Measurements from ENCODE around the gene SDCBP2. TPM values are rescaled to one million over a fixed set of nuclear protein-coding genes. Genes with fewer than 3 reads are reported as not detected.

SDCBP2 gene
- total RNA-seq, 1 donor from 2014 or later = 10.9 TPM

DNA sequence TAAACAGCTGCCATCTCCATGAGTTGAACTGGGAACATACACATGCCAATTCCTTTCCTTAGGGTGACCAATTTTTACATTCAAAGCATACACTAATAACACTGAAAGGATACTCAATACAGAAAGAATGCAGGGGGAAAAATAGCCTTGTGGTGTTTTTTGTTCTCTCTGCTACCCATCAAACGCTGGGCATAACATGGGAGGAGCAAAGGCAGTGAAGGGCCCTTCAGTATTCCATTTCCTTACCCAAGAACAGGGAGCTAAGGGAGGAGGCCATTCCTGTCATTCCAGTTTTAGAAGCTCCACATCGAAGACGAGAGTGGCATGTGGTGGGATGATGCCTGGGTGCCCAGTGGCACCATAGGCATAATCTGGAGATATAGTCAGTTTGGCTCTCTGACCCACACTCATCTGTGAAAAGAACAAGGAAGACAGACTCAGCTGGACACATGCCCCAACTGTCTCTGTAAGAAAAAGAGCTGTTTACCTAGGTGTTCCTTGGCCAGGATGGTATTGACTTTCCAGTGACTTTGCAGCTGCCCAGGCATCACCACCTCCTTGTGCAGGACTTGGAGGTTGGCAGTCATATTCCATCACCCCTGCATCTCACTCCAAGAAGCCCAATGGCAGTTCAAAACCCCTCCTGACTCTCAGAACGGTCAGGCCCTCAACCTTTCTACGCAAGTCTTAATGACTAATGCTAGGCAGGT lies 43.0 kb upstream of the SDCBP2 start:
- no peak for TF ChIP-seq CTCF (IDR thresholded peaks at IDR 0.05)
- H3K4me3 ChIP-seq = no peak overlapping the region
- peaks cover 49% of the 10 kb centered on the region for H3K4me1 ChIP-seq
- H3K27ac ChIP-seq = no peak overlapping the region
- intact Hi-C loops (cut with DNase I) = no loop called here
- no peaks in the 10 kb centered on the region for H3K27me3 ChIP-seq
- peak; percentile 61 for ATAC-seq
- no peak for DNase-seq
- no peaks in the 10 kb centered on the region for H3K9me3 ChIP-seq
- H3K36me3 ChIP-seq = peaks cover 64% of the 10 kb centered on the region

- no peak overlapping the region for H3K27ac ChIP-seq
These were observed 42.4 kb upstream of the SDCBP2 start for GRCh38 chr20:1371202-1371782.

GRCh38 chr20:1370548-1371110 lies 41.7 kb upstream of the SDCBP2 start:
- Histone ChIP-seq H3K27ac (no peak overlapping the region), H3K9me3 (no peaks in the 10 kb centered on the region), H3K4me3 (no peak overlapping the region), H3K27me3 (no peaks in the 10 kb centered on the region), H3K36me3 (peaks cover 64% of the 10 kb centered on the region), H3K4me1 (peaks cover 36% of the 10 kb centered on the region)
- no peak for TF ChIP-seq CTCF (IDR thresholded peaks at IDR 0.05)
- DNase-seq = no peak
- intact Hi-C loops (cut with DNase I) = no loop called here
- no peak for ATAC-seq

More at GRCh38 chr20:1371202-1371782, 42.4 kb upstream of the SDCBP2 start:
- Histone ChIP-seq H3K9me3 (no peaks in the 10 kb centered on the region), H3K27me3 (no peaks in the 10 kb centered on the region), H3K4me3 (no peak overlapping the region), H3K36me3 (peaks cover 64% of the 10 kb centered on the region), H3K4me1 (peaks cover 42% of the 10 kb centered on the region)
- DNase-seq = no peak
- no peak for TF ChIP-seq CTCF (IDR thresholded peaks at IDR 0.05)
- intact Hi-C loops (cut with DNase I) = no loop called here
- ATAC-seq = no peak

GRCh38 chr20:1369970-1370369 lies 41.0 kb upstream of the SDCBP2 start:
- H3K4me1 ChIP-seq = peaks cover 29% of the 10 kb centered on the region
- no peak for TF ChIP-seq CTCF (IDR thresholded peaks at IDR 0.05)
- ATAC-seq (no peak), DNase-seq (no peak)
- no peak overlapping the region for H3K27ac ChIP-seq
- no peaks in the 10 kb centered on the region for H3K27me3 ChIP-seq
- peaks cover 60% of the 10 kb centered on the region for H3K36me3 ChIP-seq
- H3K9me3 ChIP-seq = no peaks in the 10 kb centered on the region
- no peak overlapping the region for H3K4me3 ChIP-seq
- intact Hi-C loops (cut with DNase I) = no loop called here

DNA sequence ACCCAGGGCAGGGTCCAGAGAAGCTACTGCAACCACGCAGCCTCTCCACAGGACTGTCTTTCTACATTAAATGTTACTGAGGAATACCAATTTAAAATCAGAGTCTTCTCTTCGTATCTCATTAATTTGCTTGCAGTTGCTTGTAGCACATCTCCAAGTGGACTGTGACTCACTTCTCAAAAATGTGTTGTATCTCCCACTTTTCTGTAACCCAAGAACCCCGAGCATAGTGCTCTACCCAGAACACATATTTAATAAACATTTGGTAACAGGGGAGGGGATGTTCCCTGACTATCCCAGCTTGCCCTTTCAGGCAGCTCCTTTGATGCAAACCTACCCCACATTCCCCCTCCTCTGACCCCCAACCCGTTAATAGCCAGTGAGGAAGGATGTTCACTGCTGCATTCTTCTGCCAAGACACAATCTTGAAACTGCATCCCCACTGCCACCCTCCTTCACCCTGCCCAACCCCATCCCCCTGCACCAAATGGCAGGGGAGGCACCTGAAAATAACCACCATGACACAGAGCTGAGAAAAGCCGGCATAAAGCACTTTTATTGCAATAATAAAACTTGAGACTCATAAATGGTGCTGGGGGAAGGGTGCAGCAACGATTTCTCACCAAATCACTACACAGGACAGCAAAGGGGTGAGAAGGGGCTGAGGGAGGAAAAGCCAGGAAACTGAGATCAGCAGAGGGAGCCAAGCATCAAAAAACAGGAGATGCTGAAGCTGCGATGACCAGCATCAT lies 39.7 kb upstream of the SDCBP2 start:
- ATAC-seq (no peak), DNase-seq (no peak)
- Histone ChIP-seq H3K4me1 (peaks cover 24% of the 10 kb centered on the region), H3K9me3 (no peaks in the 10 kb centered on the region), H3K27me3 (no peaks in the 10 kb centered on the region), H3K27ac (no peak overlapping the region), H3K4me3 (no peak overlapping the region), H3K36me3 (peaks cover 47% of the 10 kb centered on the region)
- intact Hi-C loops (cut with DNase I) = no loop called here
- TF ChIP-seq CTCF (IDR thresholded peaks at IDR 0.05) = no peak

All from upper lobe of right lung (tissue), 1 donor.